UCSD-AML1 (cell line): ENCODE results near the gene ZBTB38.

Experiments
- DNase-seq: peaks from one replicate; lab custom pipeline; 2025; ENCODE audit not compliant: unreplicated experiment; lab: John Stamatoyannopoulos, UW

ZBTB38 gene

DNA sequence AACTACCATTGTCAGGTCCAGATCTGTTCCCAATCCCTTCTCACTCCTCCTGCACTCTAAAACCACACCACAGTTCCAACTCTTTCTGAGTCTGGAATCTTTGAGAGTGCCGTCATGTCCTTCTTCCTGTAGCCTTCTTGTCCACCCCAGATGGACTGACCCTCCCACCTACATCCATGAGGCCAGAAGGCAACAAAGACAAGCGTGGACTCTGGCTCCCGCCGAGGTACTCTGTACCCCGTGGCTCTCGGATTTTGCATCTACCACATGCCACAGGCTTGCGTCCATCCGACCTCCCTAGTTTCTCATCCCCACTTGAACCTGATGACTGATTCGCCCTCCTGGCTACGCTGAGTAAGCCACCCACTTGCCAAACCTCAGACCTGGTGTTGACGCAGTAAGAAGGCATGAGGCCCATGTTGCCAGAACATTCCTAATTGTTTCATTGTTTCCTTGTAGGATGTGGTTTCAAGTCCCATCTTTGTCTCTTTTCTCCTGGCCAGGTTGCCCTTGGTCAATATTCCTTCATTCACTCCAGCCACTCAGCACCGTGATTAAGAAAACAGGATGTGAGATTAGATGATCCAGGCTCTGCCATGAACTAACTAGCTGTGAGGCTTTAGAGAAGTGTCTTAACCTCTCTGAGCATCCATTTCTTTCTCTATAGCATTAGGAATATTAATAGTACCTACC is 1.1 kb upstream of the ZBTB38 start:
- DNase-seq: no peak

DNA sequence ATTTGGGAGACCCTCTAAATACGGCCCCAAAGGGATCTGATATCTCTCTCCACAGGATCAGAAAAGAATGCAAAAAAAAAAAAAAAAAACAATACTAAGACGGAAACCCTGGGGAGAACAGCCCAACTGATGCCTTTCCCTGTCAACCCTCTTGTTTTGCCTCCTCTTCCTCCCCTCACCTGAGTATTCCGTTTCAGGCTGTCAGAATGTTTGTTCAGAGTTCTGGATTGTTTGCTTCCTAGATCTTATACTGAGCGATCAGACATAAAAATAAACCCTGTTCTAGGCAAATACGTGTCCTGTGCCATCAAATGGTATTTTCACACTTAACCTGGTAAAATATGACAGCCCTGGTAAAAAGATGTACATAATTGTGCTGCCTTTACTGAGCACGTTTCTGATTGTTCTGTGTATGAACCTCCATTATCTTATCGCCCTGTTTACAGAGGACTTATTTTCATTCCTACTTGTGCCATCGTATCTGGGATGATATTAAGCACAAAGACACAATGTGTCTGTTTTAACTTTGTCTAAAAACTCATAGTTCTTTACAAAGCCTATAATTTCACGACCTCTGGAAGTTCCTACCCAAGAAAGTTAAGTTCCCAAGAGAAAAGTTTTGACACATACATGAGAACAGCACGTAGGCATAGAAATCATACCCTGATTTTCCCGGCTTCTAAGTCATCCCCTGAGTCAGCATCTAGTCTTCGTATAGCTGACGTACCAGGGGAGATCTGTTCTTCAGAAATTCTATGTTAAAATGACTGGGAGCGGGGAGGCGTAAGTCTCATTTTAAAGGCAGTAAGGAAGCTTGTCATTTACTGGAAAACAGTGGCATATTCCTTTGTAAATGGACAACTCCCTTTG is 856 bp downstream of the ZBTB38 start:
- DNase-seq: no peak

DNA sequence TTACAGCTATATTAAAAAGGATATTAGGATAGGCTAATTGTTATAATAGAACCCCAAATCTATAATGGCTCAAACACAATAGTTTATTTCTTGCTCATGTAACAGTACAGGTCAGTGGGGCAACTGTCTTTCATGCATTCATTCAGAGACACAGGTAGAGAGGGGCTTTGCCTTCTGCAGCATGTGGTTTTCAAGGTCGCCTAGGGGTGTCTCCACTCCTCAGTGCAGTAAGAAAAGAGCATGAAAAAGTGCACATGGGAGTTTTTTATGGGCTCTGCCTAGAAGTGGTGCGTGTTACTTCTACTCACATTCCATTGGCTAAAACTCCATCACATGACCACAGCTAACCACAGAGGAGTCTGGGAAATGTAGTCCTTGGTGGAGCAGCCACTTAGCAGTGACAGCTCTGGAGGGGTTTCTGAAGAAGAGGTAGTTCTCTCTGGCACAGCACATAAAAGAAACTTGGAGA is 1.8 kb downstream of the ZBTB38 start:
- DNase-seq: peak; percentile 16

DNA sequence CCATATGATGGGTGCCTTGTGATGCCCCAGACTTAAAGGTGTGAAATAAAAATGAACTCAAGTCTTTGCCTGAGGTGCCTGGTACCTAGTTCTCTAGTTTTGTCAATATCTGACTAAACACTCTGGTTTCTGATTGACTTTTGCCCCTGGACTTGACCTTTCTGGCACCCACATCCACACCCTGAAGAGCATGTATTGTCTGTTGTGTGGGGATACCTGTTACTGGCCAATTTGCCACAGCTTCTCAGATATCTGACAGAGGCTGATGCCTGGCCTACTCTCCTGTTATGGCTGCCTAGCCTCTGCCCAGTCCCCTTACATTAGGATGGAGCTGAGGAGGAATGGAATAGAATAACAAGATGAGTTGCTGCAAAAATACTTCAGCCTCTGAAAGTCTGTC is 3.6 kb downstream of the ZBTB38 start:
- no peak for DNase-seq

DNA sequence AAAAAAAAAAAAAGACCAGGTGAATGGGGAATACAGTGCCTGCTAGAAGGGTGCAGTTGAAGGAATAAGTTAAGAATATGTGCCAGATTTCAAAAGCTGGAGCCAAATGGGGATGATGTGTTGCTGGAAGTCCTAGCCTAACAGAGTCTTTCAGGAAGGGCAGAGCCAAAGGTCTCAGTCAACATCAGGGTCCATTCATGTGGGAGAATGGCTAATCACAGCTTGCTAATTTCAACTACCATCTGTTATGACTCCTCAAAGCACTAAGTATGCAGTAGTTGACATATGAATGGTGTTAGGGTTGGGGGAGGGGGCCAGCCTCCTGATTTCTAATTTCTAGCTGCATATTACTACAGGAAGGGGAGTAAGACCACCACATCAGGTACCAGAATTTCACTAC is 4.4 kb downstream of the ZBTB38 start:
- no peak for DNase-seq

DNA sequence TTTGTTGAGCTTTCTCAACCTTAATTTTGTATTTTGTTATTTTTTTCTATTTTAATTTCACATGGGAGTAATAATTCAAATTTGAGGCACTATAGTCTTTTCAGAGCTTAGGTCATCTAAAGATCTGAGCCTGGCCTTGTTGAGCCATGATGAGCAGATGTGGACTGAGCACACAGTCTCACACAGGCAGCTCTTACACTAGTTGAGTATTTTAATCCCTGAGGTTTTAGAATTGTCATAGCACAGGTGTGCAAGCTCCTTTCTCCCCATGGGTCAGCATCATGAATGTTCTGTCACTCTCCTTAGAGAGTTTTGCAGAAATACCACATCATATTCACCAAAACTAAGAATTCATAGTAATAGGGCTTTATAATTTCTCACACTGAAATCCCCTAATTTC is 4.9 kb downstream of the ZBTB38 start:
- no peak for DNase-seq

DNA sequence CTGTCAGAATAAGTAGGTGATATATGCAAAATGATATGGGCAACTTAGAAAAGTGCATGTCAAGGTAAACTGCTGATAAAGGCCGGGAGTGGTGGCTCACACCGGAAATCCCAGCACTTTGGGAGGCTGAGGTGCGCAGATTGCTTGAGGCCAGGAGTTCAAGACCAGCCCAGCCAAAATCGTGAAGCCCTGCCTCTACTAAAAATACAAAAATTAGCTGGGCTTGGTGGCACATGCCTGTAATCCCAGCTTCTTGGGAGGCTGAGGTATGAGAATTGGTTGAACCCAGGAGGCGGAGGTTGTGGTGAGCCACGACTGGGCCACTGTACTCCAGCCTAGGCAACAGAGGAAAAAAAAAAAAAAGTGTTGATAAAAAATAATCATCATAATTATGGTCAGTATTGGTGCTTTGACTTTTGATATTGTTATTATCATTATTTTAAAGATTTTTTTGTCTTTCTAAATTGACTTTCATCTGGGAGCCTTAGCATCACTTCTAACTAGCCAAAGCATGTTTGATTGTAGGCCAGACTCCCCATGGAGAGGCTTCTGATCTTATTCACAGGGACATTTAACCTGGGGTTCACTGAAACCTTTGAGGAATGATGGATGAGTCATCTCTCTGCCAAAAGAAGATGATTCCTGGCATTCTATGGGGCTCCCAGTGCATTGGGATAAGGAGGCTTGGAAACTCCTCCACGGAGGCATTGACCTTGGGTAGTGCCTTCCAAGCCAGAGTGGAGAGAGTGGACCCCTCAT is 5.6 kb downstream of the ZBTB38 start:
- no peak for DNase-seq

DNA sequence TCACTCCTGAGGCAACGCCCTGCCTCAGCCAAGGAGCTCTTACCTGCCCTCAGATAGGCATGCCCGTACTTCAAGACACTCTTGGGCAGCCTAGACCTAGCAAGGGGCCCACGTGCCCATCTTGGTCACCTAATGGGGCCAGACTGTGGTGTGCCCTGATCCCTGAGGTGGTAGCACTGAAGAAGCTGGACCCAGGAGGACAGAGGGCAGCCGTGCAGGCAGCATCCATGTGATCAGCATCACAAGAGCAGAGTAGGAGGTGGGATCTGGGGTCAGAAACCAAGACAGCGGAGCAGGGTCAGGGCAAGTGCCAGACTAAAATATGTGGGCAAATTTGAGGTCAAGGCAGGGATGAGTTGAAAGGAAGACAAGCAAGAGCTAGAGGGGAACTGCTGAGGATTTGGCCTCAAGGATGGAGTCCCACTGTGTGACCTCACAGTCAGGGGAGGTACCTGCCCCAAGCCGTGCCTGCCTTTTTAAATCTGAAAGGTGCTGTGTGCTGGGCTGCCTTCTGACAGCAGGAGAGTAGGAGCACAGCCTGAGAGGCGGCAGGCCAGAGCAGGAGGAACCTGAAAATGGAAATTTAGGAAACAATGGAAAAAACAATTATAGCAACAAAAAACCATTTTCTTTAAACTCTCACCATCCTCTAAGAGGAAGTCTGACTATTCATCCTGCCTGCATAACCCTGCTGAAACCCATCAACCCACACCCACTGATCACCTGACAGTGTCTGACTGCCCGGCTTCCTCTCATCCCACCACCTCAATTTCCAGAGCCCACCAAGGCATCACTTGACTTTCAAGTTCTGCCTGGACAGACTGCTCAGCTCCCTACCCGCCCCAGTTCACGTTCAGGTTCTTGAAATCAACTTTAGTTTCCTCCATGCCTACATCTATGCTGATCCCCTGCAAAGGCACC is 7.3 kb downstream of the ZBTB38 start:
- DNase-seq: no peak

DNA sequence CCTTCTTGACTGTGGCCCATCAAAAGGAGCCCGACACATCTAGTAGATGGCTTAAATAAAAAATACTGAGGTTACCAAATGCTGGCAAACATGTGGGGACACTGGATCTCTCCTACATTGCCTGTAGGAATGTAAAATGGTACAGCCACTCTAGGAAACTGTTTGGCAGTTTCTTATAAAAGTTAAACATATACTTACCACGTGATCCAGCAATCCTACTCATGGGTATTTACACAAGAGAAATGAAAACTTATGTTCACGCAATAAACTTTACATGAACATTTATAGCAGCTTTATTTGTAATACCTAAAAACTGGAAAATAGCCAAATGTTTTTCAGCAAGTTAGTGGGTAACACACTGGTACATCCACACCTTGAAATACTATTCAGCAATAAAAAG is 9.1 kb downstream of the ZBTB38 start:
- DNase-seq: no peak

DNA sequence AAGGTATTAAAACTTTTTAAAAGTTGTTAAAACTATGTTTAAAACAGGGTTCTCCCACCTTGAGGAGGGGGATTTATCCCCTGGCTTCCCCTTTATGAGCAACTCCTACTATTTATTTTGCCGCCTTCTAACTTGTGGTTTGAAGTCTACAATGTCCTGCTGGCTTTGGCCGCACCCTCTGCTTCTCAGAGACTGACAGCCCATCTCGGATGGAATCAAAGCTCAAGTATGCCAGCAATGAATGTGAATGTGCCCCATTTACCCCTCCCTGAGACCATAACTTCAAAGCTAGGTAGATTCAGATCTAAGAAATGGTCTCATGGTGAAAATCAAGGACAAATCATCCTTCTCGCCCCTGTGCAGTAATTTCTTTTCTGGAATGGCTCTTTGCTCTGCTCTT is 10.3 kb downstream of the ZBTB38 start:
- no peak for DNase-seq

DNA sequence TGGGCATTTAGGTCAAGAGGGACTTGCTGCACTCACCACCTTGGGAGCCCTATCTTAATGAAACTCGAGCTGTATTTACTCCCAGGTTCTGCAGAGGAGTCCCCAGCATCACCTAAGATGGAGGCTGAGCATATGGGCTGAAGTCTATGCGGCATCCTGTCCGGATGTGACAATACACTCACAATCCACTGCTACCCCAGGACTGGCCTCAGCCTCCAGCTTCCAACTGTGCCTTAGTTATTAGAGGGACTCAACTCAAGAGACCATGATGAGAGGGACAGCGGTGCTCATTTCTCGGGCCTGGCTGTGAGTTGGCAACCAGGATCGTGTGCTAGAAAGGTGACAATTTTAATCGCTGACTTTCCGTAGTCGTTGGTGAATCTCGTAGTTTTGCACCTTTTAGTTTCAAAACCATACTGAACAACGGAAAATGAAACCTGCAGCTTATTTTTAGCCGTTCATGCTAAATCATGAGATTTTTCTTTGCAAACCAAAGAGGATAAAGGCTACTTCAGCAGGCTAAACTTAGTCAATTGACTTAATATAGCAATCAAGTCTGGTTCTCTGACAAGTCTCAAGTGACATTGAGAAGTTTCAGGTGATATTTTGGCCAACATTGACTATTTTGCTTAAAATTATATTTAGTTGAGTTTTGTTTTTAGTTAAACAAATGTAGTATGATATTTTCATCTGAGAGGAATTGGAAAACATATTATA is 11.1 kb downstream of the ZBTB38 start:
- no peak for DNase-seq

DNA sequence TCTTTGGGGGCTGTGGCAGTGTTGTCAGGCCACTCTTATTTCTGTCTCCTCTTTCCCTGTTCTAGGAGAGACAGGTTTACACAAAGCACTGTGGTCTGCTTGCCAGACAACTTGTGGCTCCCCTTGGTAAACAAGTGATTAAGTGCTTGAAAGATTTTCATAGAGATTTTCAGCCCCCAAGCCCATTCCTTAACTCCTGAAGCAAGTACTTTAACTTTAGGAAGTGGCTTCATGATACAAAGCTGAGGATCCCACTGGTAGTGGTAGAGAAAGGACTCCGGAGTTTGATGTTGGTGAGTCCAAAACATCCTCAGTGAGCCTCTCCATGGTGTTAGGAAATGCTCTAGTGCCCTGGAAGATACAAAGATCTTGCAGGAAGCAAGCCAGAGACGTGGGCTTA is 12.0 kb downstream of the ZBTB38 start:
- DNase-seq: no peak

DNA sequence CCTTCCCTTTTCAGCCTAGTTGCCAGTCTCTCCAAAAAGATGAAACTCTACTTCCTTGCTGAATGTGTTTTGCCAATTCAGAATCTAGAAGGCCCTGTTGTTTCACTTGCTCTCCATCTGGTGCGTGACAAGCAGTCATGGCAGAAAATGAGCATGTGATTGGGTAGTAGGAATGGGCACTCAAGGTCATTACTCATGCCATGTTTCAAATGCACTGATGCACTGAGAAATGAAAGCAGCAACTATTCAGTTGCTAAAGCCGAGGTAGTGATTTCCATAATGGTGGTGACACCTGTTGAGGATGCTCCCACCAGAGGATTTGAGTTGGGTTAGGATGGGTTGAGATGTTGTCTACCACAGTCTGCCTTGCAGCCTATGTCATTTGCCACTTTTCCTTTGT is 12.7 kb downstream of the ZBTB38 start:
- DNase-seq: no peak

DNA sequence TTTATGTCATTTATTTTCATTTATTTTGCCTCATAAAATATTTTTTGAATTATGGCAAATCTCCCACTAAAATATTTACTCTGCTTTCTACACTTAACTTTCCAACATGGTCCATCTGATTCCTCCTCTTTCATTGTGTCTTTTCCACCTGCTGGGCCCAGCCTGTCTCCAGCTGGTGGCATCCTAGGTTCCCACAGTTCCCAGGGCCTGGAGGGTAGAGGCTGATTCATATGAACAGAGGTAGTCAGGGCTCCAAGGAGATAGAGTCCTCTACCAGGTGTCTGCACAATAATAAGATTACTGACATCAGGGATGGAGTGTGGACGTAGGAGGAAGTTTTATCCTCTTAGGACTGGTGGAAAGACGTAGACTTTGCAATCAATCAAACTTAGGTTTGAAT is 14.3 kb downstream of the ZBTB38 start:
- no peak for DNase-seq

DNA sequence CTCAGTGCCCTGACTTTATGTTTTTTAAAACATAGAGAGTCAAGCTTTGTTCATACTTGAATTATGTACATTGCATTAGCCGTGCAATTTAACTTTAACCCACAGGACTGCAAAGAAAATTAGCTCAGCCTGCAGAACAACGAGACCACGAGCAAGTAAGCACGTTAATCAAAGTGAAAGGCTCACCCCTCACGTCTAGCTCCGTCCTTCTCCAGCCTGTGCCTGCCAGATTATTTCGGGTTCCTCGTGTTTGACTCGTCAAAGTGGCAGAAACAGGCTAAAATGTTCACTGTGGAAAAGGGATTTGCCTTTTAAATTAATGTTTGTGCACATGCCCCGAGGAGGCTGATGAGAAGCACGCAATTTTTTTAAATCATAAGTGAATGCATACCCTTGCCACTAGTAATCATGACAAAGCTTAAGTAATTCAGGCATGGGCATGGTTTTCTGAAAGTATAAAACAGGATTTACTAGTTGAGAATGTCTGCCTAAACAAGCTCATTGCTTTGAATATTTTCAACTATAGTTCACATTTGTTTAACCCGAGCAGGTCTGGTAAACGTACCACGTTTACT is 15.3 kb downstream of the ZBTB38 start:
- DNase-seq: no peak

DNA sequence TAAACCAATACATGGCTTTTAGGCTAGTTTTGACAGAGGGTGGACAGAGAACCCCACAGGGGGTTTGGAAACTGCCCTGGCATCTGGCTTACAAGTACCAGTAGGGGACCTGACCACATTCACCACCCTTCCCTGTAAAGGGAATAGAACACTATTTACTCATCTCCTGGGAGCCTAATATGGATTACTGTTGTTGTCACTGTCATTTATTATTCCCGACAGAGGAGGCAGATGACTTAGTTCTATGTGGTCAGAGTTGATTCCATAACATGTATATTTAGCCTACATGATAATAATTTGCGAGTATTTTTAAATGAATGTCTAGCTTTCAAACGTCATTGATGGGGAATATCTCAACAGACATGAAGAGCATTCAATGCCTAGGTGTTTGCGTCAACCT is 15.9 kb downstream of the ZBTB38 start:
- DNase-seq: no peak

DNA sequence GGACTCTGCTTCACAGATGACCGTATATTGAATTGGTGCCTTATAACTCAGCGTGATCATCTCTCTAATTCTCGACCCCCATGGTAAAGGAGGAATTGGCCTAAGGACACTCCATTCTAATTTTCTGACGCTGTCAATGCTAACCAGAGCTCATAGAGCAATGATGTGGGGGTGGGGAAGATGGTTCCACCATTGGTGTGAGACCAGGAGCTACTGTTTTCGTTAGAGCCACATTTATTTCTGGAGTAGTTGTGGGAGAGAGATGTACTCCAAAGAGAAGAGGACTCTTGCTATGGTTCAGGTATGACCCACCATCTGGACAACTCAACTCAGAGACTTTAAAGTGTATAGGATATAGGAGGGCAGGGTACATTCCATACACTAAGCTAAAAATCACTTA is 16.3 kb downstream of the ZBTB38 start:
- DNase-seq: no peak

DNA sequence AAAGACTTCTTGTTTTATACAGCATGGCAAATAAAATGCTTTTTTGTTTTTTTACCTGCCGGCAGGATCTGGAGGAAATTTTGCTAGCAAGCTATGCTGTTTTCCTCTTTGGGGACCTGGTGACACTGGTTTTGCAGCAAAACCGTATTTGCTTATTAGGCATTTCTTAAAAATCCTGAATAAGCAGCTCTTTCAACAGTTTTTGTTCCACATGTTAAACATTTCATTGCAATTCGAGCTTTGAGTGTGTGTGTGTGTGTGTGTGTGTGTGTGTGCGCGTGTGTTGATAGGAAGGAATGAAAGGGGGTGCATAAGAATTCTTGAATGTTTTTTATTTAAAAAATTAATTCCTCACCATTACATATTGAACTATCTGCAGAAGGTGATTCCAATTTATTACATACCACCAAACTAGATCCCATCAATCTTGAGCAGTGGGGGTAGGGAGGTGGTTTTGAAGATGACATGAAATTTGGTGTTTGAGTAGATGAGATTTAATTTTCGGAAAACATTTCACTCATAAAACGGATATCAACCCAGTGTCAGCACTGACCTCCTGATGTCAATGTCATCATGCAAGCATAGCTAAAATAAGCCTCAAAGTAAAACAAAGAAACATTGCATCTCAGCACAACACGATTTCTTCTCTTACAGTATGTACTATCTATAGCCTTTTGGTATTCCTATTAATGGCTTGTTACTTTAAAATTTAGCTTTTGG is 17.3 kb downstream of the ZBTB38 start:
- no peak for DNase-seq

DNA sequence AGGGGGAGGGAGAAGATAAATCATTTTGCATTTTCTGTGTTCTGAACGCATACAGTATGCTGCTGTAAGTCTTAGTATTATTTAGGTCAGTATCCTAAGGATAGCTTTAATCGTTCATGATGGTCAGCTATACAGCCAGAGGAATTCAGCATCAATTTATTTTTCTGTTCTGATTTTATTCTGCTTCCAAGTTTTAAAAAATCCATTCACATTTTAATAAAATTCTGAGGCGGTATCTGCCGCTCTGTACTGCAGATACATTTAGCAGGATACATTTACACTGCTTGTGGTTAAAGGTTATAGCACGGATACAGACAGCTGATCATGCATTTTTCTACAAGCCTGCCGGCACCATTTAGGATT is 17.8 kb downstream of the ZBTB38 start:
- DNase-seq: no peak
